Prostate gland (tissue), 2 donors: Measurements from ENCODE around the gene XKR3. TPM values are rescaled to one million over a fixed set of nuclear protein-coding genes. Genes with fewer than 3 reads are reported as not detected.
"Not testable (repeated sequence)": the region's sequence is repeated elsewhere in the genome, so short reads cannot be mapped to it uniquely, and the experiment has no call there.

ENCODE experiments used
- DNase-seq: peaks from one replicate; pipeline ENCODE4 v3.0.0-alpha.2; 2019; ENCODE audit warnings: low spot score
- H3K27ac ChIP-seq, 2 donors: fragments of 200-600 bp; sonication (generic); 2 replicates each; pipeline ENCODE4 v1.5.1; 2017 to 2019
- H3K27me3 ChIP-seq: fragments of 200-600 bp; sonication (generic); replicated peaks from 2 replicates; pipeline ENCODE4 v1.5.1; 2019; ENCODE audit not compliant: insufficient read depth
- H3K36me3 ChIP-seq, 2 donors: fragments of 200-600 bp; sonication (generic); 1 replicate in 1 of 2; 2 replicates in 1 of 2; pipeline versions ENCODE4 v1.5.1 to v1.8.1; 2017 to 2019
- H3K4me1 ChIP-seq: fragments of 200-600 bp; sonication (generic); replicated peaks from 2 replicates; pipeline ENCODE4 v1.5.1; 2019
- H3K4me3 ChIP-seq, 2 donors: fragments of 200-600 bp; sonication (generic); 2 replicates each; pipeline ENCODE4 v1.5.1; 2017 to 2019
- H3K9me3 ChIP-seq: fragments of 200-600 bp; sonication (generic); 2 replicates; pipeline ENCODE4 v1.5.1; 2017
- CTCF ChIP-seq, 4 experiments: fragments of 200-600 bp in 2 of 4; fragments of 450-650 bp in 2 of 4; sonication (generic) in 2 of 4; IDR thresholded peaks; 1 replicate in 3 of 4; 2 replicates in 1 of 4; pipeline ENCODE4 v1.5.1; 2016 to 2019; ENCODE audit warnings: antibody characterized with exemption in 4 of 4, mild to moderate bottlenecking in 2 of 4, moderate library complexity in 2 of 4
- POLR2A ChIP-seq: fragments of 450-650 bp; IDR thresholded peaks from one replicate; pipeline ENCODE4 v1.6.1; 2016; ENCODE audit warnings: antibody characterized with exemption, mild to moderate bottlenecking
- POLR2AphosphoS5 ChIP-seq: sonication (generic); formaldehyde crosslinking; IDR thresholded peaks from one replicate; pipeline ENCODE4 v1.6.1; 2017; ENCODE audit warnings: antibody characterized with exemption
- WGBS: methylation state at CpG from one replicate; pipeline ENCODE4 v1.1.5; 2018; 5-methylcytosine and 5-hydroxymethylcytosine counted together
- intact Hi-C: fragments of 100-400 bp; cut with DNase I; formaldehyde crosslinking; loops from one replicate; pipeline ENCODE4 v1.14.2; 2022
- total RNA-seq, 2 donors: library from RNA; depleted of rRNA; stranded (reverse); fragments of >200 nt; gene quantifications; one replicate each; pipeline ENCODE4 v1.1.0, GENCODE V29; 2016

XKR3 gene
- total RNA-seq: under 1 TPM in 1 of 2 donors, not detected in 1; 0.74 TPM

- H3K4me3 ChIP-seq: no peak within 1 kb of the TSS
- DNase-seq: no peak
- H3K4me1 ChIP-seq: no peaks in the 10 kb centered on the region
- intact Hi-C loops: no loop called here
- no peaks in the 10 kb centered on the region for H3K27me3 ChIP-seq
- TF ChIP-seq POLR2AphosphoS5: no peak
- H3K36me3 ChIP-seq: no peaks in the 10 kb centered on the region
- no peaks in the 10 kb centered on the region for H3K9me3 ChIP-seq
- no peak within 1 kb of the TSS for H3K27ac ChIP-seq
- 51% methylated on average over 9 of the region's 9 CpGs for WGBS
These were observed at the start of gene XKR3 for GRCh38 chr22:16824716-16825687. XKR3 (minus strand) TSS chr22:16825411; CDS start chr22:16808073, 17,338 bp downstream.

GRCh38 chr22:16869640-16870039, 44.4 kb upstream of the XKR3 start:
- intact Hi-C loops, DNase-seq, H3K4me3 ChIP-seq, H3K4me1 ChIP-seq, H3K36me3 ChIP-seq, H3K27me3 ChIP-seq, H3K27ac ChIP-seq, H3K9me3 ChIP-seq: not testable (repeated sequence)
- 71% methylated on average over 6 of the region's 6 CpGs for WGBS

GRCh38 chr22:16866167-16866566, 41.0 kb upstream of the XKR3 start:
- DNase-seq: no peak
- TF ChIP-seq POLR2A (no peak), POLR2AphosphoS5 (no peak), CTCF (IDR thresholded peaks at IDR 0.05) (no peak)
- Histone ChIP-seq H3K9me3 (no peaks in the 10 kb centered on the region), H3K36me3 (no peaks in the 10 kb centered on the region), H3K4me1 (no peaks in the 10 kb centered on the region), H3K4me3 (no peak overlapping the region), H3K27me3 (no peaks in the 10 kb centered on the region), H3K27ac (no peak overlapping the region)
- intact Hi-C loops: no loop called here
- WGBS: 94% methylated on average over 3 of the region's 3 CpGs

GRCh38 chr22:16856851-16857250, 31.6 kb upstream of the XKR3 start:
- H3K36me3 ChIP-seq, DNase-seq, intact Hi-C loops, H3K4me1 ChIP-seq, H3K4me3 ChIP-seq, H3K27me3 ChIP-seq, H3K27ac ChIP-seq, H3K9me3 ChIP-seq: not testable (repeated sequence)
- 78% methylated on average over 9 of the region's 9 CpGs for WGBS

GRCh38 chr22:16854631-16855030, 29.4 kb upstream of the XKR3 start:
- no peak for DNase-seq
- no peak for TF ChIP-seq POLR2AphosphoS5
- no peak for TF ChIP-seq POLR2A
- no peak for TF ChIP-seq CTCF (IDR thresholded peaks at IDR 0.05)
- H3K27me3 ChIP-seq: no peaks in the 10 kb centered on the region
- H3K4me1 ChIP-seq: no peaks in the 10 kb centered on the region
- H3K27ac ChIP-seq: no peak overlapping the region
- H3K9me3 ChIP-seq: no peaks in the 10 kb centered on the region
- H3K4me3 ChIP-seq: no peak overlapping the region
- H3K36me3 ChIP-seq: no peaks in the 10 kb centered on the region
- intact Hi-C loops: no loop called here

GRCh38 chr22:16851268-16851996, 26.2 kb upstream of the XKR3 start:
- H3K9me3 ChIP-seq, H3K4me1 ChIP-seq: not testable (repeated sequence)
- 38% methylated on average over 1 of the region's 1 CpG for WGBS

More at GRCh38 chr22:16851268-16851996, 26.2 kb upstream of the XKR3 start:
- DNase-seq, H3K36me3 ChIP-seq, H3K4me3 ChIP-seq, H3K27ac ChIP-seq, H3K27me3 ChIP-seq, intact Hi-C loops: not testable (repeated sequence)
